Neutrophil (primary cell): ENCODE measurements around the gene ATG7.

ENCODE experiments used
- H3K27ac ChIP-seq: fragments of 200-600 bp; sonication (generic); 2 replicates; pipeline ENCODE4 v1.5.1; 2016; ENCODE audit warnings: mild to moderate bottlenecking, moderate library complexity
- H3K27me3 ChIP-seq: fragments of 200-600 bp; sonication (generic); 2 replicates; pipeline ENCODE4 v1.6.0; 2016; ENCODE audit warnings: mild to moderate bottlenecking
- H3K36me3 ChIP-seq: fragments of 200-600 bp; sonication (generic); 2 replicates; pipeline ENCODE4 v1.5.1; 2017
- H3K4me1 ChIP-seq, 2 experiments: fragments of 200-600 bp in 1 of 2; sonication (generic) in 1 of 2; 1 replicate in 1 of 2; 2 replicates in 1 of 2; pipeline versions ENCODE4 v1.5.1 to v1.6.1; 2013 to 2016; ENCODE audit warnings: low read depth in 1 of 2, low read length in 1 of 2, mild to moderate bottlenecking in 1 of 2, moderate library complexity in 1 of 2; ENCODE audit not compliant: control insufficient read depth in 1 of 2, insufficient read depth in 1 of 2
- H3K4me3 ChIP-seq, 2 experiments: fragments of 200-600 bp in 1 of 2; sonication (generic) in 1 of 2; 1 replicate in 1 of 2; 2 replicates in 1 of 2; pipeline ENCODE4 v1.5.1; 2013 to 2016; ENCODE audit warnings: low read depth in 1 of 2, low read length in 1 of 2, mild to moderate bottlenecking in 1 of 2, moderate library complexity in 1 of 2
- H3K9me3 ChIP-seq: fragments of 200-600 bp; sonication (generic); 2 replicates; pipeline ENCODE4 v1.5.1; 2016
- CTCF ChIP-seq: fragments of 200-600 bp; sonication (generic); IDR thresholded peaks from 2 replicates; pipeline ENCODE4 v1.5.1; 2016; ENCODE audit warnings: antibody characterized with exemption

The ATG7 gene

GRCh38 chr3:11238880-11239279 lies 33.3 kb upstream of the ATG7 start:
- no peaks in the 10 kb centered on the region for H3K9me3 ChIP-seq
- TF ChIP-seq CTCF = no peak
- no peaks in the 10 kb centered on the region for H3K4me1 ChIP-seq
- no peaks in the 10 kb centered on the region for H3K27me3 ChIP-seq
- no peaks in the 10 kb centered on the region for H3K36me3 ChIP-seq
- no peak overlapping the region for H3K27ac ChIP-seq
- no peak overlapping the region for H3K4me3 ChIP-seq

GRCh38 chr3:11239796-11240195 lies 32.4 kb upstream of the ATG7 start:
- no peak overlapping the region for H3K27ac ChIP-seq
- no peaks in the 10 kb centered on the region for H3K36me3 ChIP-seq

GRCh38 chr3:11240496-11240895 lies 31.7 kb upstream of the ATG7 start:
- no peak for TF ChIP-seq CTCF
- no peak overlapping the region for H3K27ac ChIP-seq
- H3K27me3 ChIP-seq = no peaks in the 10 kb centered on the region
- H3K4me3 ChIP-seq = no peak overlapping the region
- H3K4me1 ChIP-seq = peaks cover 0 to 3% of the 10 kb centered on the region in 2 experiments
- H3K36me3 ChIP-seq = no peaks in the 10 kb centered on the region
- no peaks in the 10 kb centered on the region for H3K9me3 ChIP-seq

More at GRCh38 chr3:11239796-11240195, 32.4 kb upstream of the ATG7 start:
- Histone ChIP-seq H3K4me1 (no peaks in the 10 kb centered on the region), H3K9me3 (no peaks in the 10 kb centered on the region), H3K4me3 (no peak overlapping the region), H3K27me3 (no peaks in the 10 kb centered on the region)
- no peak for TF ChIP-seq CTCF

GRCh38 chr3:11244121-11244677 lies 28.0 kb upstream of the ATG7 start:
- Histone ChIP-seq H3K36me3 (no peaks in the 10 kb centered on the region), H3K4me3 (no peak overlapping the region), H3K27ac (no peak overlapping the region), H3K4me1 (peaks cover 3 to 5% of the 10 kb centered on the region in 2 experiments), H3K9me3 (no peaks in the 10 kb centered on the region), H3K27me3 (no peaks in the 10 kb centered on the region)
- TF ChIP-seq CTCF = no peak

GRCh38 chr3:11245276-11245675 lies 26.9 kb upstream of the ATG7 start:
- Histone ChIP-seq H3K4me3 (no peak overlapping the region), H3K27ac (no peak overlapping the region), H3K4me1 (peaks cover 3 to 5% of the 10 kb centered on the region in 2 experiments), H3K36me3 (no peaks in the 10 kb centered on the region), H3K27me3 (no peaks in the 10 kb centered on the region), H3K9me3 (no peaks in the 10 kb centered on the region)
- TF ChIP-seq CTCF = no peak
